ENCODE measurements around the gene CACNA1H.
A peak's percentile ranks its signal among the peaks of the same experiment; 100 is the strongest.
"Not testable (repeated sequence)": the region's sequence is repeated elsewhere in the genome, so short reads cannot be mapped to it uniquely, and the experiment has no call there.

CACNA1H gene

DNA sequence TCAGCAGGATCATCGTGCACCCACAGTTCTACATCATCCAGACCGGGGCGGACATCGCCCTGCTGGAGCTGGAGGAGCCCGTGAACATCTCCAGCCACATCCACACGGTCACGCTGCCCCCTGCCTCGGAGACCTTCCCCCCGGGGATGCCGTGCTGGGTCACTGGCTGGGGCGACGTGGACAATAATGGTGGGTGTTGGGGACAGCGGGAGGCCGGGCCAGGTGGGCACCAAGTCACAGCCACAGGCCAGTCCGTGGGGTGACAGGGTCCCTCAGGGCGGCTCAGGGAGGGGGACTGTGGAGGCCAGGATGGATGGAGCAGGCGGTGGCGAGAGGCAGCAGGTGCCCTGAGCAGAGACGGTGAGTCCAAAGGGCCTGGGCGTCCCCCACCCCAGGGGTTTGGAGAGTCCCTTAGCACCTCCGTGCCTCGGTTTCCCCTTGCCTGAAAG, 104.0 kb downstream of the CACNA1H start:
- no peak for DNase-seq

GRCh38 chr16:1257561-1258224, 104.8 kb downstream of the CACNA1H start:
- DNase-seq, result no peak

DNA sequence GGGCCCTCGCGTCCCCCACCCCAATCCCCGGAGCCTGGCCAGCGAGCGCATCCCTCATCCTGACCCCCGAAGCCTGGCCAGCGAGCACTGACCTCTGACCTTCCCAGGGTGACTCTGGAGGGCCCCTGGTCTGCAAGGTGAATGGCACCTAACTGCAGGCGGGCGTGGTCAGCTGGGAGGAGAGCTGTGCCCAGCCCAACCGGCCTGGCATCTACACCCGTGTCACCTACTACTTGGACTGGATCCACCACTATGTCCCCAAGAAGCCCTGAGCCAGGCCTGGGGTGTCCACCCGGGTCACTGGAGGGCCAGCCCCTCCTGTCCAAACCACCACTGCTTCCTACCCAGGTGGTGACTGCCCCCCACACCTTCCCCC, 105.3 kb downstream of the CACNA1H start:
- DNase-seq, result no peak

- DNase-seq, result peak; percentile 17
These were observed 106.2 kb downstream of the CACNA1H start for GRCh38 chr16:1258906-1259759.

DNA sequence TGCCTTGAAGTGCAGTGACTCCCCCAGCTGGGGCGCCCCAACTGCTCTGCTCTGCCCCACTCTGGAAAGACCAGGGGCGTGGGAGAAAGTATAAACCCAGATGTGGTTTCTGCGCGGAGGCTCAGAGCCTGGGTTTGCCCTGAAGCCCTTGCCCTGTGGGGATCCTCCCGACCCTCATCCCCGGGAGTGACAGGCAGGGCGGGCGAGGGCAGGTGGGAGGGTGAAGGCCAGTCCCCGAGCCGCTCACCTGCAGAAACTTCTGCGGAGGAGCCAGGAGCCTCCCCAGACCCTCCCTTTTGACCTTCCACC, 106.8 kb downstream of the CACNA1H start:
- DNase-seq, result no peak

DNA sequence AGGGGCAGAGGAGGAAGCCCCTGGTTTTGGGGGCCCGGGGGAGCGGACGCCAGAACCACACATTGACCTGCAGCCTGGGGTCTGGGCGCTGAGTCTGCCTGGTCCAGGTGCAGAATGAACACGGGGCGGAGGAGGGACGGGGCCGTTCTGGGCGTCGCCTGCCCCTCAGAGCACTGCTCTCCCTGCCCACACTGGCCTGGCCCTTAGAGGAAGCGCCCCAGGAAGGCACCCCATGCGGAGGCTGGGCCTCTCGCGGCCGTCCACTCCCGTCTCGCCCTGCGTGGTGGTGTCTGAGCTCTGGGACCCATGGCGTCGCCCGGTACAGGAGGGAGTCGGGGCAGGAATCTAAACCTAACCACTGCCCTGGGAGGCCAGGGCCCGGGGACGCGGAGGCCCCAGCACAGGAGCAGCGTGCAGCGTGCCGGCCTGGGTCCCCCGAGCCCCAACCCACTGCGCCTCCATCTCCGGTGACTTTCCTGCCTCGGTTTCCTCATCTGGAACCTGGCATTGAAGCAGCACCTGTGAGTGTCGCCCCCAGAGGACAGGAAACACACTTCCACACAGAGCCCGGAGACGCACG, 107.3 kb downstream of the CACNA1H start:
- no peak for DNase-seq

GRCh38 chr16:1261131-1261892, 108.4 kb downstream of the CACNA1H start:
- peak; percentile 81 for DNase-seq

- DNase-seq, result no peak
These were observed 109.4 kb downstream of the CACNA1H start for GRCh38 chr16:1262210-1262845.

- DNase-seq, result no peak
These were observed 109.9 kb downstream of the CACNA1H start for GRCh38 chr16:1262846-1263221.

DNA sequence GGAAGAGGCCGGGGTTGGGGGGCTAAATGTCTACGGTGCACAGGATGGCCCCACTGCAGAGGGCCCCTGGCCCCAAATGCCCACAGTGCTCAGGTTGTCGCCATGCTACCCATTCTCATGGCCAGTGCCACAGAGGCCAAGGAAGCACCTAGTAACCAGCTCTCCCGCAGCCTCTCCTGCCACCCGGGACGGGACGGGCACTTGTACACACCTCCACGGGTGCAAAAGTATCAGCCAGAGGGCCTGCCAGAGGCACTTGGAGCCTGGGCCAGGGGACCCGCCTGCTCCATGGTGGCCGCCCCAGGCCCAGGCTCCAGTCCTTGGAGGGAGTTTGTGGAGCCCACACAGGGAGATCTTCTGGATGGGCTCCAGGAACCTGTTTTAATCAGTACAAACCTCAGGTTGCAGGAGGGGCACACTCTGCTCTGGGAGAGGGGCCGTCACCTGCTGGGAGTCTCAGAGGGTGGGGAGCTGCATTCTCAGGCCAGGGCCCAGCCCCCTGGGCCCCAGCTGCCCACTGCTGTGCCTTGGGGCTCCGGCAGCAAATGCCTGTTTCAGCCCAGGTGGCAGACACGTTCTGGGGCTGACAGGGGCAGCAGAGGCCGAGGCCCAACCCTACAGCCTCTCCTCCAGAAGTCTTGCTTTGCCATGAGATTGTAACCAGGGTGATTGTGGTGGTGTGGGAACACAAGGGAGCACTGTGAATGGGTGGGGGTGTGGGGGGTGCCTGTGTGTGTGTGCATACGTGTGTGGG, 110.9 kb downstream of the CACNA1H start:
- no peak for DNase-seq

GRCh38 chr16:1264345-1265089, 111.6 kb downstream of the CACNA1H start:
- no peak for DNase-seq

DNA sequence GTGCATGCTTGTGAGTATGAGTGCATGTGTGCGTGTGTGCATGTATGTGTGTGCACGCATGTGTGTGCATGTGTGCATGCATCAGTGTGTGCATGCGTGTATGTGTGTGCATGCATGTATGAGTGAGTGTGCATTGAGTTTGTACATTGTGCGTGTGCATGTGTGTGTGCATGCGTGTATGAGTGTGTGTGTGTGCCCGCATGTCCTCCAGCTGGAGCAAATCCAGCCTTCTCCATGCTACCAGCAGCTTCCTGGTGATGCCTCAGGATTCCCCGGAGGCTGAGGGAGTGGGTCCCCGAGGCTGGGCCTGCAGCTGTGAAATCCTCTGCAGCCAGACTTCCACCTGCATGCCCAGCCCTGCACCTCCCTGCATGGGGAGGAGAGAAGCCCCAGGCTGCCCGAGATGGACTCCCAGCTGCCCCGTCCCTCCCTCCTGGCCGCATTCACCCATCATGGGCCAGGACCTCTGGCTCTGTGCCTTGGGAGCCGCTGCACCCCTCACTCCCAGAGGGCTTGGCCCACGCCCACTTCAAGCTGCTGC, 112.3 kb downstream of the CACNA1H start:
- DNase-seq, result no peak

- DNase-seq, result no peak
These were observed 112.9 kb downstream of the CACNA1H start for GRCh38 chr16:1265826-1266225.

DNA sequence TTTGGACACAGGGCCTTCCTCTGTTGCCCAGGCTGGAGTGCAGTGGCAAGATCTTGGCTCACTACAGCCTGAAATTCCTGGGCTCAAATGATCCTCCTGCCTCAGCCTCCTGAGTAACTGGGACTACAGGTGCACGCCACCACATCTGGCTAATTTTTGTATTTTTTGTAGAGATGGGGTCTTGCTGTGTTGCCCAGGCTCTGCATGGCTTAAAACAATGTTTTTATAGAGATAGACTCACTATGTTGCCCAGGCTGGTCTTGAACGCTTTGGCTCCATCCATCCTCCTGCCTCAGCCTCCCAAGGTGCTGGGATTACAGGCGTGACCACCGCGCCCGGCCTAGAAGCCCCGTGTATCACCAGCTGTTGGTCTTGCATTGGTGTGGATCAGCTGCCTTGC, 116.5 kb downstream of the CACNA1H start:
- DNase-seq, result not testable (repeated sequence)

DNA sequence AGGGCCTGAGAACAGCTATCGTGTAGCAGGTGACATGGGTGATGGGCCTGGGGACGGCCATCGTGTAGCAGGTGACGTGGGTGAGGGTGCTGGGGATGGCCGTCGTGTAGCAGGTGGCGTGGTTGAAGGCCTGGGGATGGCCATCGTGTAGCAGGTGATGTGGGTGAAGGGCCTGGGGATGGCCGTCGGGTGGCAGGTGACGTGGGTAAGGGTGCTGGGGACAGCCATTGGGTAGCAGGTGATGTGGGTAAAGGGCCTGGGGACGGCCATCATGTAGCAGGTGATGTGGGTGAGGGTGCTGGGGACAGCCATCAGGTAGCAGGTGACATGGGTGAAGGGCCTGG, 118.4 kb downstream of the CACNA1H start:
- DNase-seq, result no peak
